Testis (tissue), 2 donors: ENCODE data around the gene INO80C.

Experiments
- POLR2A ChIP-seq: fragments of 450-650 bp; IDR thresholded peaks from one replicate; pipeline ENCODE4 v1.6.1; 2017; ENCODE audit warnings: antibody characterized with exemption, mild to moderate bottlenecking, moderate library complexity
- TF ChIP-seq, protein P1 (sequence below), 3 experiments: fragments of 450-650 bp in 2 of 3; fragments of 200-600 bp in 1 of 3; sonication (generic) in 1 of 3; IDR thresholded peaks; one replicate each; pipeline ENCODE4 v1.5.1; 2016 to 2019; ENCODE audit warnings: antibody characterized with exemption in 3 of 3, mild to moderate bottlenecking in 2 of 3, moderate library complexity in 1 of 3

DNA sequence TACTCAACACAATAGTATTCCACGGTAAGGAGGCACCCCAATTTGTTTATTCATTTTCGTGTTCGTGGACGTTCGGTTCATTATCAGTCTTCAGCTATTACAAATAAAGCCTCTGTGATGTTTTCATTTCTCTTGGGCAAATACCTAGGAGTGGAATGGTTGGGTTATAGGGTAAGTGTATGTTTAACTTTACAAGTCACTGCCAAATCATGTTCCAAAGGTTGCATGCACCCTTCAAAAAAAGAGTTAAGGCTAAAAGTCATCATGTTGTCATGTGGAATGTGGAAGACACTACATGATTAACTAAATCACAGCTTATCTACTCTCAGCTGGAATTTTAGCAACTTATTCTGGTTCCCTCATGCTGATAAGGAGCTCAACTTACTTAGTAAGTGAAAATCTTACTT lies 15.8 kb downstream of the INO80C start:
- TF ChIP-seq, protein P1, sequence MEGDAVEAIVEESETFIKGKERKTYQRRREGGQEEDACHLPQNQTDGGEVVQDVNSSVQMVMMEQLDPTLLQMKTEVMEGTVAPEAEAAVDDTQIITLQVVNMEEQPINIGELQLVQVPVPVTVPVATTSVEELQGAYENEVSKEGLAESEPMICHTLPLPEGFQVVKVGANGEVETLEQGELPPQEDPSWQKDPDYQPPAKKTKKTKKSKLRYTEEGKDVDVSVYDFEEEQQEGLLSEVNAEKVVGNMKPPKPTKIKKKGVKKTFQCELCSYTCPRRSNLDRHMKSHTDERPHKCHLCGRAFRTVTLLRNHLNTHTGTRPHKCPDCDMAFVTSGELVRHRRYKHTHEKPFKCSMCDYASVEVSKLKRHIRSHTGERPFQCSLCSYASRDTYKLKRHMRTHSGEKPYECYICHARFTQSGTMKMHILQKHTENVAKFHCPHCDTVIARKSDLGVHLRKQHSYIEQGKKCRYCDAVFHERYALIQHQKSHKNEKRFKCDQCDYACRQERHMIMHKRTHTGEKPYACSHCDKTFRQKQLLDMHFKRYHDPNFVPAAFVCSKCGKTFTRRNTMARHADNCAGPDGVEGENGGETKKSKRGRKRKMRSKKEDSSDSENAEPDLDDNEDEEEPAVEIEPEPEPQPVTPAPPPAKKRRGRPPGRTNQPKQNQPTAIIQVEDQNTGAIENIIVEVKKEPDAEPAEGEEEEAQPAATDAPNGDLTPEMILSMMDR (IDR thresholded peaks at IDR 0.05) = no peak
- no peak for TF ChIP-seq POLR2A
